OCI-LY1 (cell line): Measurements from ENCODE around the gene EXD3.
A peak's percentile ranks its signal among the peaks of the same experiment; 100 is the strongest.

Source experiments
- H2AFZ ChIP-seq: fragments of 200-600 bp; sonication (generic), shearing (Covaris generic); 2 replicates; pipeline ENCODE4 v1.6.0; 2014; ENCODE audit warnings: antibody characterized with exemption, mild to moderate bottlenecking, low read length
- H3F3A ChIP-seq: fragments of 200-600 bp; sonication (generic), shearing (Covaris generic); 2 replicates; pipeline ENCODE4 v1.6.0; 2014; ENCODE audit warnings: mild to moderate bottlenecking, antibody characterized with exemption, low read length, moderate library complexity; ENCODE audit not compliant: insufficient read depth
- H3K27ac ChIP-seq: fragments of 200-600 bp; sonication (generic); 2 replicates; pipeline ENCODE4 v1.5.1; 2014; ENCODE audit warnings: low read length, mixed run types, mild to moderate bottlenecking, low read depth; ENCODE audit not compliant: poor library complexity, severe bottlenecking
- H3K27me3 ChIP-seq: fragments of 200-600 bp; sonication (generic); 2 replicates; pipeline ENCODE4 v1.6.0; 2014; ENCODE audit warnings: antibody characterized with exemption, mild to moderate bottlenecking, low read length, moderate library complexity; ENCODE audit not compliant: insufficient read depth
- H3K36me3 ChIP-seq: fragments of 200-600 bp; sonication (generic); 2 replicates; pipeline ENCODE4 v1.6.1; 2014; ENCODE audit warnings: mild to moderate bottlenecking, antibody characterized with exemption, low read length, moderate library complexity, mixed read lengths; ENCODE audit not compliant: insufficient read depth
- H3K4me1 ChIP-seq: fragments of 200-600 bp; sonication (generic); 2 replicates; pipeline ENCODE4 v1.5.1; 2014; ENCODE audit warnings: mild to moderate bottlenecking, low read length, moderate library complexity; ENCODE audit not compliant: insufficient read depth, severe bottlenecking
- H3K4me2 ChIP-seq: fragments of 200-600 bp; sonication (generic), shearing (Covaris generic); 2 replicates; pipeline ENCODE4 v1.6.1; 2014; ENCODE audit warnings: low read length
- H3K4me3 ChIP-seq: fragments of 200-600 bp; sonication (generic); 2 replicates; pipeline ENCODE4 v1.5.1; 2014; ENCODE audit warnings: low read length, low read depth, mild to moderate bottlenecking, mixed read lengths; ENCODE audit not compliant: poor library complexity, severe bottlenecking
- H3K79me2 ChIP-seq: fragments of 200-600 bp; shearing (Covaris generic); 2 replicates; pipeline ENCODE4 v1.6.1; 2016; ENCODE audit warnings: mixed run types, low read length, mixed read lengths; ENCODE audit not compliant: insufficient read depth
- H3K9ac ChIP-seq: fragments of 200-600 bp; sonication (generic), shearing (Covaris generic); 2 replicates; pipeline ENCODE4 v1.6.1; 2014; ENCODE audit warnings: mild to moderate bottlenecking, low read length, mixed read lengths
- H3K9me2 ChIP-seq: fragments of 200-600 bp; sonication (generic), shearing (Covaris generic); 2 replicates; pipeline ENCODE4 v1.6.1; 2014; ENCODE audit warnings: low read depth, mild to moderate bottlenecking, low read length, mixed read lengths
- H3K9me3 ChIP-seq: fragments of 200-600 bp; shearing (Covaris generic); 2 replicates; pipeline ENCODE4 v1.6.1; 2014; ENCODE audit warnings: low read length, mixed read lengths
- H4K20me1 ChIP-seq: fragments of 200-600 bp; sonication (generic), shearing (Covaris generic); 2 replicates; pipeline ENCODE4 v1.6.0; 2016; ENCODE audit warnings: mild to moderate bottlenecking, low read length; ENCODE audit not compliant: insufficient read depth
- CTCF ChIP-seq: fragments of 200-600 bp; sonication (generic), shearing (Covaris generic); IDR thresholded peaks from 2 replicates; pipeline ENCODE4 v1.5.1; 2017; ENCODE audit warnings: mild to moderate bottlenecking, antibody characterized with exemption, low read length, moderate library complexity, mixed read lengths
- EZH2 ChIP-seq: fragments of 200-600 bp; sonication (generic), shearing (Covaris generic); IDR thresholded peaks from 2 replicates; pipeline ENCODE4 v1.8.0; 2017; ENCODE audit warnings: borderline replicate concordance, mixed run types, mild to moderate bottlenecking, antibody characterized with exemption, low read length, moderate library complexity, mixed read lengths

Gene EXD3

GRCh38 chr9:137272241-137273094, 150.5 kb downstream of the EXD3 start:
- Histone ChIP-seq H3K4me2 (no peak overlapping the region), H3K9ac (no peak overlapping the region), H3K27ac (no peak overlapping the region), H3K4me1 (peaks cover 75% of the 10 kb centered on the region), H4K20me1 (no peaks in the 10 kb centered on the region), H3K4me3 (no peak overlapping the region), H3F3A (no peaks in the 10 kb centered on the region), H2AFZ (no peak overlapping the region), H3K9me3 (no peaks in the 10 kb centered on the region), H3K36me3 (peaks cover 39% of the 10 kb centered on the region), H3K9me2 (no peaks in the 10 kb centered on the region), H3K79me2 (no peaks in the 10 kb centered on the region), H3K27me3 (no peaks in the 10 kb centered on the region)
- no peak for TF ChIP-seq CTCF
- TF ChIP-seq EZH2: no peak

- no peak overlapping the region for H2AFZ ChIP-seq
- H4K20me1 ChIP-seq: no peaks in the 10 kb centered on the region
- no peaks in the 10 kb centered on the region for H3K9me3 ChIP-seq
- H3K27ac ChIP-seq: peak overlapping the region; percentile 68
- no peak overlapping the region for H3K4me2 ChIP-seq
- H3K36me3 ChIP-seq: peaks cover 40% of the 10 kb centered on the region
- peaks cover 75% of the 10 kb centered on the region for H3K4me1 ChIP-seq
- TF ChIP-seq EZH2: no peak
- no peak for TF ChIP-seq CTCF
- H3K27me3 ChIP-seq: no peaks in the 10 kb centered on the region
- H3K79me2 ChIP-seq: no peaks in the 10 kb centered on the region
- no peaks in the 10 kb centered on the region for H3K9me2 ChIP-seq
- H3K9ac ChIP-seq: no peak overlapping the region
- no peaks in the 10 kb centered on the region for H3F3A ChIP-seq
- H3K4me3 ChIP-seq: no peak overlapping the region
Measured at GRCh38 chr9:137271696-137272076, 151.3 kb downstream of the EXD3 start.

- Histone ChIP-seq H3K79me2 (no peaks in the 10 kb centered on the region), H3K9me3 (no peaks in the 10 kb centered on the region), H3F3A (no peaks in the 10 kb centered on the region), H3K9ac (no peak overlapping the region), H3K4me1 (peaks cover 71% of the 10 kb centered on the region), H3K4me3 (no peak overlapping the region), H2AFZ (no peak overlapping the region), H4K20me1 (no peaks in the 10 kb centered on the region), H3K36me3 (peaks cover 46% of the 10 kb centered on the region), H3K9me2 (no peaks in the 10 kb centered on the region), H3K27ac (peak overlapping the region; percentile 68), H3K4me2 (no peak overlapping the region), H3K27me3 (no peaks in the 10 kb centered on the region)
- TF ChIP-seq CTCF (no peak), EZH2 (no peak)
Measured at GRCh38 chr9:137270929-137271695, 151.8 kb downstream of the EXD3 start.
